Gastroesophageal sphincter (tissue), 4 donors: Measurements from ENCODE around the gene CHMP6. TPM values are rescaled to one million over a fixed set of nuclear protein-coding genes. Genes with fewer than 3 reads are reported as not detected.

ENCODE experiments used
- ATAC-seq: fragments of 150-250 bp; one replicate; pipeline ENCODE4 v1.9.1; 2016; ENCODE audit warnings: mild to moderate bottlenecking, moderate library complexity
- H3K27ac ChIP-seq, 4 donors: fragments of 200-600 bp; sonication (generic) in 3 of 4; 1 replicate in 3 of 4; 2 replicates in 1 of 4; pipeline ENCODE4 v1.5.1; 2016 to 2019
- H3K27me3 ChIP-seq: fragments of 200-600 bp; sonication (generic); one replicate; pipeline ENCODE4 v1.5.1; 2019
- H3K36me3 ChIP-seq, 2 donors: fragments of 200-600 bp; sonication (generic); one replicate each; pipeline ENCODE4 v1.5.1; 2019; ENCODE audit warnings: control low read depth in 1 of 2
- H3K4me1 ChIP-seq, 3 donors: fragments of 200-600 bp; sonication (generic); 1 replicate in 2 of 3; 2 replicates in 1 of 3; pipeline ENCODE4 v1.5.1; 2016 to 2019; ENCODE audit warnings: control low read depth in 2 of 3
- H3K4me3 ChIP-seq, 2 donors: fragments of 200-600 bp; sonication (generic); one replicate each; pipeline ENCODE4 v1.5.1; 2019; ENCODE audit warnings: mild to moderate bottlenecking in 1 of 2, moderate library complexity in 1 of 2
- H3K9me3 ChIP-seq, 3 donors: fragments of 200-600 bp; sonication (generic); one replicate each; pipeline ENCODE4 v1.5.1; 2017 to 2019; ENCODE audit warnings: control low read depth in 2 of 3
- EP300 ChIP-seq: sonication (generic); formaldehyde crosslinking; IDR thresholded peaks from one replicate; pipeline ENCODE4 v1.6.1; 2017; ENCODE audit warnings: antibody characterized with exemption, mild to moderate bottlenecking
- POLR2A ChIP-seq, 2 donors: fragments of 450-650 bp; IDR thresholded peaks; one replicate each; pipeline ENCODE4 v1.6.1; 2017; ENCODE audit warnings: antibody characterized with exemption in 2 of 2, mild to moderate bottlenecking in 2 of 2, moderate library complexity in 1 of 2
- POLR2AphosphoS5 ChIP-seq: sonication (generic); formaldehyde crosslinking; IDR thresholded peaks from one replicate; pipeline ENCODE4 v1.6.1; 2017; ENCODE audit warnings: antibody characterized with exemption
- WGBS, 2 donors: methylation state at CpG; one replicate each; pipeline ENCODE4 v1.1.5; 2018; ENCODE audit warnings: low coverage in 1 of 2; 5-methylcytosine and 5-hydroxymethylcytosine counted together
- total RNA-seq, 4 donors: library from RNA; depleted of rRNA; stranded (reverse); fragments of >200 nt; gene quantifications; one replicate each; pipeline ENCODE4 v1.1.0, GENCODE V29; 2016
- TF ChIP-seq, protein P1 (sequence below), 4 experiments: fragments of 200-600 bp in 2 of 4; fragments of 450-650 bp in 2 of 4; sonication (generic) in 1 of 4; IDR thresholded peaks; one replicate each; pipeline ENCODE4 v1.5.1; 2017 to 2019; ENCODE audit warnings: antibody characterized with exemption in 4 of 4, mild to moderate bottlenecking in 2 of 4, moderate library complexity in 2 of 4

Gene CHMP6
- total RNA-seq, 4 donors from 2014 or later: 17.6 to 26.0 (median 19.0) TPM

- H3K9me3 ChIP-seq: no peaks in the 10 kb centered on the region
- peaks cover 9% of the 10 kb centered on the region for H3K27me3 ChIP-seq
- H3K4me3 ChIP-seq: no peak overlapping the region
- peaks cover 0 to 85% (median 35%) of the 10 kb centered on the region in 3 donors for H3K4me1 ChIP-seq
- ATAC-seq: no peak
- H3K36me3 ChIP-seq: no peaks in the 10 kb centered on the region
- TF ChIP-seq EP300: no peak
- TF ChIP-seq, protein P1, sequence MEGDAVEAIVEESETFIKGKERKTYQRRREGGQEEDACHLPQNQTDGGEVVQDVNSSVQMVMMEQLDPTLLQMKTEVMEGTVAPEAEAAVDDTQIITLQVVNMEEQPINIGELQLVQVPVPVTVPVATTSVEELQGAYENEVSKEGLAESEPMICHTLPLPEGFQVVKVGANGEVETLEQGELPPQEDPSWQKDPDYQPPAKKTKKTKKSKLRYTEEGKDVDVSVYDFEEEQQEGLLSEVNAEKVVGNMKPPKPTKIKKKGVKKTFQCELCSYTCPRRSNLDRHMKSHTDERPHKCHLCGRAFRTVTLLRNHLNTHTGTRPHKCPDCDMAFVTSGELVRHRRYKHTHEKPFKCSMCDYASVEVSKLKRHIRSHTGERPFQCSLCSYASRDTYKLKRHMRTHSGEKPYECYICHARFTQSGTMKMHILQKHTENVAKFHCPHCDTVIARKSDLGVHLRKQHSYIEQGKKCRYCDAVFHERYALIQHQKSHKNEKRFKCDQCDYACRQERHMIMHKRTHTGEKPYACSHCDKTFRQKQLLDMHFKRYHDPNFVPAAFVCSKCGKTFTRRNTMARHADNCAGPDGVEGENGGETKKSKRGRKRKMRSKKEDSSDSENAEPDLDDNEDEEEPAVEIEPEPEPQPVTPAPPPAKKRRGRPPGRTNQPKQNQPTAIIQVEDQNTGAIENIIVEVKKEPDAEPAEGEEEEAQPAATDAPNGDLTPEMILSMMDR (IDR thresholded peaks at IDR 0.05): no peak
- no peak for TF ChIP-seq POLR2A (IDR thresholded peaks at IDR 0.05)
- TF ChIP-seq POLR2AphosphoS5: no peak
- WGBS, 2 donors: 90% methylated on average over 2 to 10 of the region's 19 CpGs
- H3K27ac ChIP-seq: peak overlapping the region in 3 of 4 donors; percentile 80 to 83 (median 81)
Measured at GRCh38 chr17:81021531-81022343, 30.1 kb downstream of the CHMP6 start.

DNA sequence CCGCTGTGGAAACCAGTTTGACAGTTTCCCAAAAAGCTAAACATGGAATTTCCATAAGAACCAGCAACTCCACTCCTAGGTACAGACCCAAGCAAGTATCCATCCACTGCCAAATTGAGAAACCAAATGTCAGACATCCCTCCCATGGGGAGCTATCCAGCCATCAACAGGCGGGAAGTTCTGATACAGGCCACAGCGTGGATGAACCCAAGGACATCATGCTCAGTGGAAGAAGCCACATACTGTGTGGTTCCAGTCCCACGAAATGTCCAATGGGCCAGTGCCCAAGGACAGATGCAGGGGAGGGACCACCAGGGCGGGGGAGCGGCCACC lies 30.7 kb downstream of the CHMP6 start:
- TF ChIP-seq, protein P1 (IDR thresholded peaks at IDR 0.05): no peak
- no peak for TF ChIP-seq POLR2AphosphoS5
- no peak for TF ChIP-seq EP300
- no peak for TF ChIP-seq POLR2A (IDR thresholded peaks at IDR 0.05)
- H3K4me1 ChIP-seq: peaks cover 0 to 89% (median 41%) of the 10 kb centered on the region in 3 donors
- no peak overlapping the region for H3K4me3 ChIP-seq
- H3K27me3 ChIP-seq: peaks cover 9% of the 10 kb centered on the region
- no peaks in the 10 kb centered on the region for H3K9me3 ChIP-seq
- H3K36me3 ChIP-seq: no peaks in the 10 kb centered on the region
- no peak overlapping the region for H3K27ac ChIP-seq
- WGBS, 2 donors: 96% methylated on average over 3 of the region's 6 CpGs; no CpG with 5 or more reads in 1 of the 2 donors
- ATAC-seq: no peak

- peak overlapping the region in 2 of 4 donors; percentile 70 to 74 for H3K27ac ChIP-seq
- H3K4me3 ChIP-seq: no peak overlapping the region
- no peaks in the 10 kb centered on the region for H3K36me3 ChIP-seq
- H3K9me3 ChIP-seq: no peaks in the 10 kb centered on the region
- peaks cover 0 to 74% (median 34%) of the 10 kb centered on the region in 3 donors for H3K4me1 ChIP-seq
- peak; percentile 16 for ATAC-seq
- TF ChIP-seq POLR2AphosphoS5: no peak
- no peak for TF ChIP-seq EP300
- TF ChIP-seq, protein P1 (IDR thresholded peaks at IDR 0.05): no peak
- TF ChIP-seq POLR2A (IDR thresholded peaks at IDR 0.05): no peak
- peaks cover 31% of the 10 kb centered on the region for H3K27me3 ChIP-seq
- WGBS, 2 donors: 62 to 92% methylated on average over 6 of the region's 16 CpGs
Measured at GRCh38 chr17:81025065-81025740, 33.6 kb downstream of the CHMP6 start.

- peaks cover 37% of the 10 kb centered on the region for H3K27me3 ChIP-seq
- H3K4me3 ChIP-seq: no peak overlapping the region
- peaks cover 0 to 68% (median 31%) of the 10 kb centered on the region in 3 donors for H3K4me1 ChIP-seq
- WGBS, 2 donors: 60 to 64% methylated on average over 2 to 7 of the region's 22 CpGs
- peak overlapping the region in 3 of 4 donors; percentile 63 to 74 (median 70) for H3K27ac ChIP-seq
- no peaks in the 10 kb centered on the region for H3K9me3 ChIP-seq
- TF ChIP-seq, protein P1 (IDR thresholded peaks at IDR 0.05): no peak
- TF ChIP-seq EP300: no peak
- no peak for TF ChIP-seq POLR2A (IDR thresholded peaks at IDR 0.05)
- TF ChIP-seq POLR2AphosphoS5: no peak
- ATAC-seq: no peak
- H3K36me3 ChIP-seq: peaks cover 0 to 2% of the 10 kb centered on the region in 2 donors
Measured at GRCh38 chr17:81025741-81026129, 34.1 kb downstream of the CHMP6 start.
